Liver (tissue), 3 donors: ENCODE data around the gene TUBGCP4.
A peak's percentile ranks its signal among the peaks of the same experiment; 100 is the strongest.

Experiments
- ATF3 ChIP-seq: IDR thresholded peaks from 2 replicates; pipeline ENCODE4 v1.6.1; 2016; ENCODE audit warnings: antibody characterized with exemption
- CTCF ChIP-seq: fragments of 150-350 bp; IDR thresholded peaks from 2 replicates; pipeline ENCODE4 v1.5.1; 2017; ENCODE audit warnings: improper control_type of control experiment, low read depth, low read length; ENCODE audit not compliant: missing input control
- EGR1 ChIP-seq, 2 donors: IDR thresholded peaks; 2 replicates each; pipeline ENCODE4 v1.6.1; 2016 to 2018; ENCODE audit warnings: antibody characterized with exemption in 2 of 2, low read depth in 2 of 2
- GABPA ChIP-seq, 2 donors: IDR thresholded peaks in 1 of 2; conservative IDR thresholded peaks in 1 of 2; 2 replicates each; pipeline ENCODE4 v1.6.1; 2016; ENCODE audit warnings: antibody characterized with exemption in 2 of 2, mild to moderate bottlenecking in 1 of 2, moderate library complexity in 1 of 2
- HNF4A ChIP-seq, 2 donors: conservative IDR thresholded peaks; 2 replicates each; pipeline ENCODE4 v1.6.1; 2016; ENCODE audit warnings: antibody characterized with exemption in 2 of 2, mild to moderate bottlenecking in 2 of 2
- HNF4G ChIP-seq: IDR thresholded peaks from 2 replicates; pipeline ENCODE4 v1.6.1; 2016; ENCODE audit warnings: antibody characterized with exemption
- JUND ChIP-seq, 2 donors: IDR thresholded peaks; 2 replicates each; pipeline ENCODE4 v1.6.1; 2016; ENCODE audit warnings: antibody characterized with exemption in 2 of 2
- MAX ChIP-seq: IDR thresholded peaks from 2 replicates; pipeline ENCODE4 v1.6.1; 2016; ENCODE audit warnings: antibody characterized with exemption
- RAD21 ChIP-seq, 2 donors: IDR thresholded peaks; 2 replicates each; pipeline ENCODE4 v1.6.1; 2016; ENCODE audit warnings: antibody characterized with exemption in 2 of 2, mild to moderate bottlenecking in 2 of 2
- REST ChIP-seq: IDR thresholded peaks from 2 replicates; pipeline ENCODE4 v1.6.1; 2016; ENCODE audit warnings: antibody characterized with exemption, mild to moderate bottlenecking
- SP1 ChIP-seq: IDR thresholded peaks from 2 replicates; pipeline ENCODE4 v1.6.1; 2018; ENCODE audit warnings: antibody characterized with exemption, mild to moderate bottlenecking
- TAF1 ChIP-seq: conservative IDR thresholded peaks from 2 replicates; pipeline ENCODE4 v1.6.1; 2016; ENCODE audit warnings: antibody characterized with exemption, mild to moderate bottlenecking
- YY1 ChIP-seq: IDR thresholded peaks from 2 replicates; pipeline ENCODE4 v1.6.1; 2016; ENCODE audit warnings: antibody characterized with exemption, mild to moderate bottlenecking
- ZBTB33 ChIP-seq: IDR thresholded peaks from 2 replicates; pipeline ENCODE4 v1.6.1; 2016; ENCODE audit warnings: antibody characterized with exemption
- donor health status: healthy.
- donor health status: healthy.

- no peak for TF ChIP-seq CTCF
- no peak for TF ChIP-seq ATF3
- peak; percentile 76 for TF ChIP-seq REST
- TF ChIP-seq EGR1 (IDR thresholded peaks at IDR 0.05; ENCODE audit: low read depth in 2 of 2): peak; percentile 81 to 93
- no peak for TF ChIP-seq ZBTB33
- TF ChIP-seq SP1: peak; percentile 75
- TF ChIP-seq MAX: peak; percentile 95
- TF ChIP-seq RAD21 (IDR thresholded peaks at IDR 0.05): peak in 1 of 2 donors; percentile 5
- peak; percentile 49 to 65 for TF ChIP-seq HNF4A (conservative IDR thresholded peaks at IDR 0.05)
- TF ChIP-seq GABPA (IDR thresholded peaks at IDR 0.05 in 1 of 2, conservative IDR thresholded peaks at IDR 0.05 in 1 of 2): peak; percentile 93 to 97
- TF ChIP-seq YY1: no peak
- peak; percentile 88 for TF ChIP-seq TAF1
- TF ChIP-seq HNF4G: no peak
- peak in 1 of 2 donors; percentile 41 for TF ChIP-seq JUND (IDR thresholded peaks at IDR 0.05)
These were observed 40.7 kb upstream of the TUBGCP4 start, which contains the start of gene LCMT2 for GRCh38 chr15:43329960-43330779.
